ENCODE results near the gene LAPTM4A.
"Not testable (repeated sequence)": the region's sequence is repeated elsewhere in the genome, so short reads cannot be mapped to it uniquely, and the experiment has no call there.

The LAPTM4A gene

DNA sequence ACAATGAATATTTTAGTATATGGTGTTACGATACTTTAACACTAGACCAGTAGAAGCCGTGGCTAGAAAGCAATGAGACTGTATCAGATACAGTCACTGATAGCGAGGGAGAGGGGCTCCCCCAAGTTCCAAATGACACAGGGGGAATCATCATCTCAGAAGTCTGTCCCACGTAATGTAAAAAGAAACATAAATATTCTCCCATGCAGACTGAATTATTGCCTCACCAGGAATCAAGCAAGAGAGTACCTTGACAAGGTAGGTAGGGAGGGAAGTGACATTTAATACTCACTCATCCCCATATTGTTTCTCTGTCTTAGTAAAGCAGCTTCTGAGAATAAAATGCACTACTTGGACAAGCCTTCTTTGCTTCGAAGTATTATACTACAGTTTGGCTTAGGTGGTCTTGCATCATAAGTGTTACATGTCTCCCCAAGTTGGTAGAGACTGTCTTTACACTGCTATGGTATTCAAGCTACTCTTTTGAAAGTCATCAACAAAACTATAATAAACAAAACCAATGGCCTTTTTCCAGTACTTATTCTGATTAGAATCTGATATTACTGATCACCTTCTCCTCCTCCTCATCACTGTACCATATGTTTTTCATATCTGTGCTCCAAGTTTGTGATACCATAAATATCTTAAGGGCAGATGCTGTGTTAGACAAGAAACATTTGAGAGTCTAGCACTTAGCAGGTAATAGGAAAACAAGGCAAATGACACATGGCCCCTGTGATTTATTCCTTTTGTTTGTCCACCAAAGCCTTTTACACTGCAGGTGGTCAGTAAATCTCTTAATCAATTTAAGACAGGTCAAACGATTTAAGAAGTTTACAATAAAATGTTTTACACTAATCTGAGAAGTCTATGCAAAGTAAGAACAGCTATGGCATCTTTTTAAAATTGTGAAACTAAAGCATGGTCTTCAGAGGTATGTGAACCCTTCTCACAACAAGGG is 2.7 kb downstream of the LAPTM4A start:
- H3K27ac ChIP-seq: no peak overlapping the region

DNA sequence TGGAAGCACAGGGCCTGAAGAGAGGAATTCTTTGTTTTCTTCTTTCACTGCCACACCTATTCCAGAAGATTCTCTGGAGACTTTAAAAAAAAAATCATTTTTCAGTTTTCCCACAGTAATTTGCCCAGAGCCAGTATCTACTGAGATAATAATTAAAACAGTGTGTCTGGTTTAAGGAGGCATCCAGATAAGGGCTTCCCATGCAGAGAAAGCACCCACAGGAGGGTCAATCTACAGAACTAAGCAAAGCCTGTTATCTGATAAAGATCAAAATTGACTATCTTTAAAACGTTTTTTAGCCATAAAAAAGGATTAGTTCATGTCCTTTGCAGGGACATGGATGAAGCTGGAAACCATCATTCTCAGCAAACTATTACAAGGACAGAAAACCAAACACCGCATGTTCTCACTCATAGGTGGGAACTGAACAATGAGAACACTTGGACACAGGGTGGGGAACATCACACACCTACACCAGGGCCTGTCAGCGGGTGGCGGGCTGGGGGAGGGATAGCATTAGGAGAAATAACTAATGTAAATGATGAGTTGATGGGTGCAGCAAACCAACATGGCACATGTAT is 5.6 kb downstream of the LAPTM4A start:
- POLR2A ChIA-PET (ENCODE audit: low non-redundant PET); H3K27ac ChIP-seq; DNase-seq (ENCODE audit: low spot score): not testable (repeated sequence)
- CTCF ChIA-PET: interaction anchor here (0.6 kb wide), 1 partner anchor 106 kb away, joined by 5 read pairs; no protein-coding TSS in a partner anchor

More for the DNA sequence above, 2.7 kb downstream of the LAPTM4A start:
- POLR2A ChIA-PET (ENCODE audit: low non-redundant PET): no interaction called here
- TF ChIP-seq, protein P1, sequence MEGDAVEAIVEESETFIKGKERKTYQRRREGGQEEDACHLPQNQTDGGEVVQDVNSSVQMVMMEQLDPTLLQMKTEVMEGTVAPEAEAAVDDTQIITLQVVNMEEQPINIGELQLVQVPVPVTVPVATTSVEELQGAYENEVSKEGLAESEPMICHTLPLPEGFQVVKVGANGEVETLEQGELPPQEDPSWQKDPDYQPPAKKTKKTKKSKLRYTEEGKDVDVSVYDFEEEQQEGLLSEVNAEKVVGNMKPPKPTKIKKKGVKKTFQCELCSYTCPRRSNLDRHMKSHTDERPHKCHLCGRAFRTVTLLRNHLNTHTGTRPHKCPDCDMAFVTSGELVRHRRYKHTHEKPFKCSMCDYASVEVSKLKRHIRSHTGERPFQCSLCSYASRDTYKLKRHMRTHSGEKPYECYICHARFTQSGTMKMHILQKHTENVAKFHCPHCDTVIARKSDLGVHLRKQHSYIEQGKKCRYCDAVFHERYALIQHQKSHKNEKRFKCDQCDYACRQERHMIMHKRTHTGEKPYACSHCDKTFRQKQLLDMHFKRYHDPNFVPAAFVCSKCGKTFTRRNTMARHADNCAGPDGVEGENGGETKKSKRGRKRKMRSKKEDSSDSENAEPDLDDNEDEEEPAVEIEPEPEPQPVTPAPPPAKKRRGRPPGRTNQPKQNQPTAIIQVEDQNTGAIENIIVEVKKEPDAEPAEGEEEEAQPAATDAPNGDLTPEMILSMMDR (conservative IDR thresholded peaks at IDR 0.05; ENCODE audit: low read depth): no peak
- CTCF ChIA-PET: interaction anchor here (0.7 kb wide), 1 partner anchor 49 kb away, joined by 3 read pairs; no protein-coding TSS in a partner anchor
- DNase-seq (ENCODE audit: low spot score): no peak

DNA sequence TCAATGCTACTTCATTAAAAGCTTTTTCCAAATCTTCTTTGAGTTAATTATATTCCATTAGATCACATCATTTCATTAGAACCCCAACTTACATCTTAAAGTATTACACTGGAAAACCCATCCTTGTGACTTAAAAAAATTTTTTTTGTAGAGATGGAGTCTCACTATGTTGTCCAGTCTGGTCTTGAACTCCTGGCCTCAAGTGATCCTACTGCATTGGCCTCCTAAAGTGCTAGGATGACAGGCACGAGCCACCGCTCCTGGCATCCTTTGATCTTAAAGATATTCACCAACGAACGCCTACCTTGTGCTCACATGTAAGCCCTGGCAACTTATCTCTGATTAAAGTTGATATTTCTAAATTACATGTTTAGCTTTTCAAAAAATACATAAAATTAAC is 6.7 kb downstream of the LAPTM4A start:
- DNase-seq (ENCODE audit: low spot score): no peak
- TF ChIP-seq, protein P1 (conservative IDR thresholded peaks at IDR 0.05; ENCODE audit: low read depth): no peak
- ChIA-PET POLR2A (ENCODE audit: low non-redundant PET) (no interaction called here), CTCF (no interaction called here)
- no peak overlapping the region for H3K27ac ChIP-seq

DNA sequence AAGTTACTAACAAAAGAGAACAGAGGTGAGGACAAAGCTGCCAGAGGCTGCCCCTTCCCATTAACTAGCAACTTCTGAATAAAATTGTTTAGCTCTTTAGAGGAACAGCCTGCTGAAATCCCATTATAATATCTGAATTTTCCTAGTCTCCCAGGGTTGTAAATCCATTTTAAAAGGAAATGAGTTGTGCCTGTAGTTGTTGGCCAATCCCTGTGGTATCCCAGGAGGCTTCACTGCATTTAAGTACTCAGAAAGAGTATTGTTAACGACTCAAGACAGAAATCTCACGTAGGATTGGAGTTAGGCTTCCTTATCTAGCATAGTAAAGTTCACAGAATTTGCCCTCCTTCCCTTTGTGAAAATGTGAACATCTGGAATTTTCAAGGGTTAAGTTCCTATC is 8.9 kb downstream of the LAPTM4A start:
- no peak for DNase-seq (ENCODE audit: low spot score)
- ChIA-PET CTCF (interaction anchor here (0.6 to 0.8 kb wide), 4 partner anchors 9 to 148 kb away, joined by 3 read pairs; no protein-coding TSS in a partner anchor), POLR2A (ENCODE audit: low non-redundant PET) (no interaction called here)
- TF ChIP-seq, protein P1 (conservative IDR thresholded peaks at IDR 0.05; ENCODE audit: low read depth): no peak
- H3K27ac ChIP-seq: peak overlapping the region; percentile 37

DNA sequence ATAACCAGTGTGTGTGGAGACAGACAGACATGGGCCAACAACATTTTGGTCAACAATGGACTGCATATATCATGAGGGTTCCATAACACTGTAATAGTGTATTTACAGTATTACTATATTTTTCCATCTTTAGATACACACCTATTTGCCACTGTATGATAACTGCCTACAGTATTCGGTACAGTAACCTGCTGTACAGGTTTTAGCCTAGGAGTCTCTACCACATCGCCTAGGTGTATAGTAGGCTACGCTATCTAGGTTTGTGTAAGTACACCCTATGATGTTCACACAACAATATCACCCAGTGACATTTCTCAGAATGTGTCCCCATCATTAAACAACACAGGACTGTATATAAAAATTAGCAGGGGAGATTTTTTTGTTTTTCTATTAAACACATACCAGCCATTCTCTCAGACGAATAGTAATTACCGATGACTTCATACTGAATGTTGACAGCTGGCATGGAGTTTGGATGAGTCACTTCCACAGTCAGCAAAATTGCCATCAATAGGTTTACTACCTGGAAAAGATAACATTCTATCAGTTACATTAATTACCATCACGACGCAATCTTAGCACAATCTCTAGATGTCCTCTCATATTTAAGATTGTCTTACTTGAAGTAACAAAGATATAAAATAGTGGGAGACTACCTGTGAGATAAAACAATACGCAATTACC is 10.8 kb downstream of the LAPTM4A start:
- ChIA-PET POLR2A (ENCODE audit: low non-redundant PET) (no interaction called here), CTCF (no interaction called here)
- TF ChIP-seq, protein P1 (conservative IDR thresholded peaks at IDR 0.05; ENCODE audit: low read depth): no peak
- peak; percentile 68 for DNase-seq (ENCODE audit: low spot score)
- no peak overlapping the region for H3K27ac ChIP-seq

DNA sequence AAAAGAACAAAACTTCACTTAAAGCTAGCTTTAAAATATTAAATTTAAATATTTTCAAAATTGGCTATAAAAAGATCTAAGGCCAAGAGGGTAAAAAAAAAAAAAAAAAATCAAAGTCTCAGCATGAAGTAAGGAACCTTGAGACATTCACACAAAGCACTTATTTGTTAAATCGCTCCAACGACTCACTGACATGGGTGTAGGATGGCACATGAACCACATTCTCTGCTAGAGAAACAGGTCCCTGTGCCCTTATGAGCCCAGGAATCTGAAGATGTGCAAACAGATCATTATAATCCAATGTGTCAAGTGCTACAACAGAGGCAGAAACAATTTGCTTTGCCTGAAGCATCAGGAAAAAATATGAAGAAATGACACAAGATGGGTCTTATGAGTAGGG is 13.8 kb downstream of the LAPTM4A start:
- POLR2A ChIA-PET (ENCODE audit: low non-redundant PET): interaction anchor here (0.7 kb wide), 1 partner anchor 14 kb away, joined by 4 read pairs; no protein-coding TSS in a partner anchor

More for the DNA sequence above, 13.8 kb downstream of the LAPTM4A start:
- DNase-seq (ENCODE audit: low spot score): no peak
- no peak overlapping the region for H3K27ac ChIP-seq
- CTCF ChIA-PET: interaction anchor here (0.7 to 1.0 kb wide), 3 partner anchors 22 to 795 kb away, joined by 3 to 4 read pairs (median 3); no protein-coding TSS in a partner anchor
- TF ChIP-seq, protein P1 (conservative IDR thresholded peaks at IDR 0.05; ENCODE audit: low read depth): no peak

All from RWPE1 (cell line).